Measurements from ENCODE around the gene POGLUT2.
"Not testable (repeated sequence)": the region's sequence is repeated elsewhere in the genome, so short reads cannot be mapped to it uniquely, and the experiment has no call there.

The POGLUT2 gene

DNA sequence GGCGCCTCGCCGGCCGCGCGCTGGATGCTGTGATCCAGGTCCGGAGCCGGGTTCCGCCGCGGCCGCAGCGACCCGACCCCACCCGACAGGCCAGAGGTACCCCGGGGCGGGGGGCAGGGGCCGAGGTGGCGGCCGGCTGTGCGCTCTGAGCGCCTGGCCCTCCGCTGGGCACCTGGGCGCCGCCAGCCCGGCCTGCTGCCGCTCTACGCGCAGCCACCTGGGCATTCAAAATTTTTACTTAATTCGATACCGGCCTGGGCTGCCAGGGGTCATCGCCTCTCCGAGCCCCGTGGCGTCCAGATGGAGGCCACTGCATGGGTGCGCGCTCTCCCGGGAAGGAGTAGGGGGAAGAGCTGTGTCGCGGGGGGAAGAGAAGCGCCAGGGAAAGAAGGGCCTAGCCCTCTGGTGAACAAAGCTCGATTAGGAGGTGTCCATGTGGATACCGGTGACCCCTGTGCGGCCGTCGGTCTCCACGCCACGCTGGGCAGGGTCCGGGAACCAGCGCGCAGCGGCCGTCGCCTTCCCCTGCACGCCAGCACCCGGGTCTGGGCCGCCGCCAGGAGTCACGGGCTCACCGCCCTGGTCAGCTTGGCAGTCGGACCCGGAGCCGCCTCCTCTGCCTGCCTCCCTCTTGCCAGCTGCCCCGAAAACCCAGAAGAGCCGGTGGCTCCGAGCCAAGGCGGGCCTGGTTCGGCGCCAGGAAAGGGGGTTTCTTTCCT, 809 bp upstream of the POGLUT2 start:
- DNase-seq (ENCODE audit: low spot score), result peak; percentile 13
- peak overlapping the region; percentile 81 for H3K27ac ChIP-seq
- POLR2A ChIA-PET (ENCODE audit: low non-redundant PET), result no interaction called here
- CTCF ChIA-PET, result interaction anchor here (0.6 to 2.0 kb wide), 9 partner anchors 9 to 218 kb away, joined by 3 to 9 read pairs (median 4); partner anchors contain the start of gene ERCC5
- TF ChIP-seq, protein P1, sequence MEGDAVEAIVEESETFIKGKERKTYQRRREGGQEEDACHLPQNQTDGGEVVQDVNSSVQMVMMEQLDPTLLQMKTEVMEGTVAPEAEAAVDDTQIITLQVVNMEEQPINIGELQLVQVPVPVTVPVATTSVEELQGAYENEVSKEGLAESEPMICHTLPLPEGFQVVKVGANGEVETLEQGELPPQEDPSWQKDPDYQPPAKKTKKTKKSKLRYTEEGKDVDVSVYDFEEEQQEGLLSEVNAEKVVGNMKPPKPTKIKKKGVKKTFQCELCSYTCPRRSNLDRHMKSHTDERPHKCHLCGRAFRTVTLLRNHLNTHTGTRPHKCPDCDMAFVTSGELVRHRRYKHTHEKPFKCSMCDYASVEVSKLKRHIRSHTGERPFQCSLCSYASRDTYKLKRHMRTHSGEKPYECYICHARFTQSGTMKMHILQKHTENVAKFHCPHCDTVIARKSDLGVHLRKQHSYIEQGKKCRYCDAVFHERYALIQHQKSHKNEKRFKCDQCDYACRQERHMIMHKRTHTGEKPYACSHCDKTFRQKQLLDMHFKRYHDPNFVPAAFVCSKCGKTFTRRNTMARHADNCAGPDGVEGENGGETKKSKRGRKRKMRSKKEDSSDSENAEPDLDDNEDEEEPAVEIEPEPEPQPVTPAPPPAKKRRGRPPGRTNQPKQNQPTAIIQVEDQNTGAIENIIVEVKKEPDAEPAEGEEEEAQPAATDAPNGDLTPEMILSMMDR (conservative IDR thresholded peaks at IDR 0.05; ENCODE audit: low read depth), result no peak

DNA sequence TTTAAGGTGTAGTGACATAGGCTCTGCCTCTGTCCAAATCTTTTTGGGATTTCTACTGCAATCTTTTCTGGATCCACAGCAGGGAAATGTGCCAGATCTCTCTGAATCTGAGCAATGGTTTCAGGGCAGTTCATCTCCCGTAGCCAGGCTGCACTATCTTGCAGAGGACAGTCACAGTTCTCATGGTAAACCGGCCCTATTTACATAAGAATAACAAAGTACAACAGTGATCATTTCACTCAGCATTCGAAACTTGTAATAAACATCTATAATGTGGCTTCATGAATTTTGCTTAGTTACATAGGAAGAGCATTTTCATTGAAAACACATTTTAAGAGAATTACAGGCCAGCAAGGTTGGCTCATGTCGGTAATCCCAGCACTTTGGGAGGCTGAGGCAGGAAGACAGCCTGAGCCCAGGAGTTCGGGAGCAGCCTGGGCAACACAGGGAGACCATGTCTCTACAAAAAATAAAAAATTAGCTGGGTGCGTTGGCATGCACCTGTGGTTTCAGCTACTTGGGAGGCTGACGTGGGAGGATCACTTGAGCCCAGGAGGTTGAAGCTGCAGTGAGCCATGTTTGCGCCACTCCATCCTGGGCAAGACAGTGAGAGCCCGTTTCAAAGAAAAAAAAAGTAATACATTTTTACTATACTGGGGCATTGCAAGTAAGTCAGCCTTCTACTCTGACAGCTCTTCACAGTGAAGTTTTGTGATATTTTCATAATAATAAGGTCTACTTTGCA, 5.0 kb downstream of the POGLUT2 start:
- DNase-seq (ENCODE audit: low spot score), result no peak
- TF ChIP-seq, protein P1 (conservative IDR thresholded peaks at IDR 0.05; ENCODE audit: low read depth), result no peak
- ChIA-PET CTCF (interaction anchor here (0.8 to 1.2 kb wide), 2 partner anchors 22 to 69 kb away, joined by 4 to 6 read pairs; no protein-coding TSS in a partner anchor), POLR2A (ENCODE audit: low non-redundant PET) (no interaction called here)
- no peak overlapping the region for H3K27ac ChIP-seq

DNA sequence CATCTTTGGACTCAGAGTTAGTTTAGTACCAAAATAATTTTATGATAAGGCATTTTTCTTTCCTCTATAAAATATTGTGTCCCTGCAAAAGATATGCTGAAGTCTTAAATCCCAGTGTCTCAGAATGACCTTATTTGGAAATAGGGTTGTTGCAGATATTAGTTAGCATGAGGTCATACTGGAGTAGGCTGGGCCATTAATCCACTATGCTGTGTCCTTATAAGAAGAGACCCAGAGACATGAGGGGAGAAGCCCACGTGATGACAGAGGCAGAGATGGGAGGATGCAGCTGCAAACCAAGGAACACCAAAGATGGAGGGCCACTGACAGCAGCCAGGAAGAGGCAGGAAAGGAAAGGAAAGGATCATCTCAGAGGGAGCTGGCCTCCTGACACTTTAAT, 6.4 kb downstream of the POGLUT2 start:
- TF ChIP-seq, protein P1 (conservative IDR thresholded peaks at IDR 0.05; ENCODE audit: low read depth), result no peak
- ChIA-PET CTCF (no interaction called here), POLR2A (ENCODE audit: low non-redundant PET) (no interaction called here)
- DNase-seq (ENCODE audit: low spot score), result no peak
- no peak overlapping the region for H3K27ac ChIP-seq

DNA sequence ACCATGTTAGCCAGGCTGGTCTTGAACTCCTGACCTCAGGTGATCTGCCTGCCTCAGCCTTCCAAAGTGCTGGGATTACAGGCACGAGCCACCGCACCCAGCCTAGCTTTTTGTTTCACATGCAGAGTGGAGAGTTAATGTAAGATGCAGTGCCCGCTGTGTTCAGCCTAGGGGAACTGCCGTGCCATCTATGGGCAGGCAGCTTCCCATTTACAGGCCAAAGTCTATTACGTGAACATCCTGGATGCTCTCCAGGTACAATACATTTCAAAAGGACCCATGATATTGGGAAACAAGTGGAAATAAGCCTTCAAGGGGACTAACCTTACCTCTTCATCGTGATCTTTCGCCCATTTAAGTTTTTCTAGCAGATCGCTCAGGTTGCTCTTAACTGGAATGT, 10.1 kb downstream of the POGLUT2 start:
- TF ChIP-seq, protein P1 (conservative IDR thresholded peaks at IDR 0.05; ENCODE audit: low read depth), result no peak
- POLR2A ChIA-PET (ENCODE audit: low non-redundant PET), result no interaction called here
- no peak overlapping the region for H3K27ac ChIP-seq
- CTCF ChIA-PET, result no interaction called here
- DNase-seq (ENCODE audit: low spot score), result no peak

DNA sequence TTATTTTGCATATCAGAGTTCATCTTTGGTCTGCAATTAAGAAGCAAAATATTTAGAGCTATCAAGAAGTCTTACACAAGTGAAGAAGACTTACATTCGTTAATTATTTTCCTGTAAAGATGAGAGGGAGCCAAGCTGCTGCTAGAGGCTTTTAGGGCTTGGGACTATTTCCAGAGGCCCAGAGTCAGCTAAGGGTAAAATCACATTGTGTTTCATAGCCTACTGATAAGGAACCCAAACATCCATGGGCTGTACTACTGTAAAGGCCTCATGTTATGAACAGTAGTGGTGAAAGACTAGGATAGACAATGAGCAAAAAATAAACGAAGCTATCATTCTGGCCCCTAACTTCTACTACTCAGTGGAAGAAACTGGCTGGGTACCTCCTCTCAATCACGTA, 14.3 kb downstream of the POGLUT2 start:
- TF ChIP-seq, protein P1 (conservative IDR thresholded peaks at IDR 0.05; ENCODE audit: low read depth), result no peak
- CTCF ChIA-PET, result no interaction called here
- DNase-seq (ENCODE audit: low spot score), result no peak
- POLR2A ChIA-PET (ENCODE audit: low non-redundant PET), result no interaction called here
- H3K27ac ChIP-seq, result no peak overlapping the region

DNA sequence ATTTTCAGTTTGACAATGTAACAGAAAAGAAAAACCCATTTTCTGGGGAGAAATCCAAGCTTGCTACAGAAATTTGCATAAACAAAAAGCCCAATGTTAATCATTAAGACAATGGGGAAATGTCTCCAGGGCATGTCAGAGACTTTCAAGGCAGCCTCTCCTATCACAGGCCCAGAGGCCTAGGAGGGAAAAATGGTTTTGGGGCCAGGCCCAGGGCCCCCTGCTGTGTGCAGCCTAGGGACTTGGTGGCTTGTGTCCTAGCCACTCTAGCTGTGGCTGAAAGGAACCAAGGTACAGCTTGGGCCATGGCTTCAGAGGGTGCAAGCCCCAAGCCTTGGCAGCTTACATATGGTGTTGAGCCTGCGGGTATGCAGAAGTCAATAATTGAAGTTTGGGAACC, 17.2 kb downstream of the POGLUT2 start:
- H3K27ac ChIP-seq, result no peak overlapping the region
- DNase-seq (ENCODE audit: low spot score), result no peak
- CTCF ChIA-PET, result interaction anchor here (0.6 to 0.8 kb wide), 2 partner anchors 8 to 994 kb away, joined by 3 read pairs; partner anchors contain the start of gene TEX30
- TF ChIP-seq, protein P1 (conservative IDR thresholded peaks at IDR 0.05; ENCODE audit: low read depth), result no peak
- POLR2A ChIA-PET (ENCODE audit: low non-redundant PET), result no interaction called here

DNA sequence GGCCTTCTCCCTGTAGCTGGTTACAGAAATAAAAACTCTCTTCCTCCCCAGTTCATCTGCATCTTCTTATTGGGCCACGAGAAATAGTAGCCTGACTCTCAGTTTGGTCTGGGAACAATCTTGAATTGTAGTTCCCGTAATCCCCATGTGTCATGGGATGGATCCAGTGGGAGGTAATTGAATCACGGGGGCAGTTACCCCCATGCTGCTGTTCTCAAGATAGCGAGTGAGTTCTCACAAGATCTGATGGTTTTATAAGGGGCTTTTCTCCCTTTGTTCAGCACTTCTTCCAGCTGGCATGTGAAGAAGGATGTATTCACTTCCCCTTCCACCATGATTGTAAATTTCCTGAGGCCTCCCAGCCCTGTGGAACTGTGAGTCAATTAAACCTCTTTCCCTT, 18.1 kb downstream of the POGLUT2 start:
- H3K27ac ChIP-seq; POLR2A ChIA-PET (ENCODE audit: low non-redundant PET); DNase-seq (ENCODE audit: low spot score); CTCF ChIA-PET: not testable (repeated sequence)
